Activated CD4-positive, alpha-beta T cell treated with anti-CD3 and anti-CD28 coated beads for 4 hours (primary cell): Measurements from ENCODE around the gene STX8.
A peak's percentile ranks its signal among the peaks of the same experiment; 100 is the strongest.

ENCODE experiments used
- DNase-seq, 2 donors: peaks; one replicate each; pipeline ENCODE4 v3.0.0-alpha.2; 2020

STX8 gene

DNA sequence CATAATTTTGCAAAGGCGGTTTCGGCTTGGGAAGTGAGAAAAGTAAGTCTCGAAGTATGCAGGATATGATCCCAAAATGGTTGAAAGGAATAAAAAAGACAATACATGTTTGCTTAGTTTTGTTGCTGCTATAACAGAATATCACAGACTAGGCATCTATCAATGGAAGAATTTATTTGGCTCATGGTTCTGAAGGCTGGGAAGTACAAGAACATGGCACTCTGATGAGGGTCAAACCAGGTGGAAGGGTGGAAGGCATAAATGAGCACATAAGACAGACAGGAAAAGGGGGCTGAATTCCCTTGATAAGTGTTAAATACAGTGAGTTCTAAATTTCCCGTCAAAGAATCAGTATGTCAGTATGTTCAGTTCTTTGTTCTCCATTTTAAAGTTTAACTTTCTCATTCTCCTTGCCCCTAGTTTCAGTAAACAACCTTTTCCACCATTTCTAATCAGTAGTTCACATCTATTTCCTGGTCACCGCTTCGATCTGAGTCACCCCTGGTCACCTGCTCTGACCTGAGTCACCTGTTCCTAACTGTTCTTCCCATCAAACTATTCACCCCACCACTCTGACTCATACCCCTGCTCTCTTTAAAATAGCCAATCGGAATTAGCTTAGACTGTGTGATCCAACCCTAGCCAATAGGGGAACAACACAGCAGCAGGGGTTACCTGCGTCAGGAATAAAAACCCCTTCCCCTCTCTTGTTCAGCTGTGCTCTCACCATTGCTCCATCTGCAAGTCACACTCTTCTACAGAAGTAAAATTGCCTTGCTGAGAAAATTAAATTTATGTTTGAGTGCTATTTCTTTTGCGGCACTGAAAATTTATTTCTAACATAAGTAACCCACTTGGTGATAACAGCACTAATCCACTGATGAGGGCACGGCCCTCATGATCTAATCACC is 240.8 kb downstream of the STX8 start:
- DNase-seq, result no peak

DNA sequence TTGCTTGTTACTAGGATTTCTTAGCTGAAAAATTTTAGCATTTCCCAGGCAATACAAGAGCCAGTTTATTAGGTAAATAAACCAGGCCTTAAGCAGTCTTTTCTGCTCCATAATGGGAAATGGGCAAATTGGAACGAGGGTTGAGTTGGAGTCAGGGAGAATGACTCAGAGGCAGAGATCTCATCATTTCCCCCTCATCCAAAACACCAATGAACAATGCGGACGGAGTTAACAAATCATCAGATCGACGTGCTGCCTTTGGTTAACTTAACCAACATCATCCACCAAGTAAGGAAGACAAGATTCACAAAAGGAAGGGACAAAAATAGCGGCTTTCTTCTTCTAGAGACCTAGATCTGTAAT is 243.5 kb downstream of the STX8 start:
- no peak for DNase-seq

DNA sequence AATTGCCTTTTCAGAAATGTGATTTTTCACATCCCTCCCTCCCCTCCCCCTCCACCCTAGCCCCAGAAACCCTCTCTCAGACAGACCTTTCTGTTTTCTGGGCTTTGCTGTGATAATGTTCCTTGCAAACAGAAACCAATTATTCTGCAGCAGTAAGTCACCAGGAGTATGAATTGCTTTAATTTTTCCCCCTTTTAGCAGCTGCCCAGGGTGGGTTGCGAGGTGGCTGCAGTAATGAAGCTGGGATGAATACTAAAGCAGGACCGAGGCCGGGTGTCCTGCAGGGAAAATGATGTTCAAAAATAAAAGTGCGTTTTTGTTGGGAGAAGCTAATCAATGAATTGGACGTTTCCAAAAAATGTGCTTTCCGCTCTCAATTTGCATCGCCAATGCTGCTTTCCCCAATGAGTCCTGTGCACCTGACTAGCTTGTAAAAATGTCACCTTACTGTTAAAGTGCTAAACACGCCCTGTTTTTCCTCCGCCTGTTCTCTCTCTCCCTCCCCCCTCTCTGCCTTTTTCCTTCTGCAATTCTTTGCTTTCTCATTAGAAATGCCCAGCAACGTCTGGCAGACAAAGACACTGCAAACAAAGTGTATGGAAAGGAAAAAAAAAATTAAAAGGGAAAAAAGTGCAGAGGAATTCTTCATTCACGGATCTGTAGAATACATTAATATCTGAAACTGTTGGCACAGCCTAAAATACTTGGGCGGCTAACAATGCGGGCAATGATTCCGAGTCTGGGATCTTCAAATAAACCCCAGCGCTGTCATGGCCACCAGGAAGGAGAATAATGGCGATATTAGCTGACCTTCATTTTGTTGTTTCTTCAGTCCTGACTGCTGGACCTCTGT is 244.1 kb downstream of the STX8 start:
- DNase-seq, result no peak

DNA sequence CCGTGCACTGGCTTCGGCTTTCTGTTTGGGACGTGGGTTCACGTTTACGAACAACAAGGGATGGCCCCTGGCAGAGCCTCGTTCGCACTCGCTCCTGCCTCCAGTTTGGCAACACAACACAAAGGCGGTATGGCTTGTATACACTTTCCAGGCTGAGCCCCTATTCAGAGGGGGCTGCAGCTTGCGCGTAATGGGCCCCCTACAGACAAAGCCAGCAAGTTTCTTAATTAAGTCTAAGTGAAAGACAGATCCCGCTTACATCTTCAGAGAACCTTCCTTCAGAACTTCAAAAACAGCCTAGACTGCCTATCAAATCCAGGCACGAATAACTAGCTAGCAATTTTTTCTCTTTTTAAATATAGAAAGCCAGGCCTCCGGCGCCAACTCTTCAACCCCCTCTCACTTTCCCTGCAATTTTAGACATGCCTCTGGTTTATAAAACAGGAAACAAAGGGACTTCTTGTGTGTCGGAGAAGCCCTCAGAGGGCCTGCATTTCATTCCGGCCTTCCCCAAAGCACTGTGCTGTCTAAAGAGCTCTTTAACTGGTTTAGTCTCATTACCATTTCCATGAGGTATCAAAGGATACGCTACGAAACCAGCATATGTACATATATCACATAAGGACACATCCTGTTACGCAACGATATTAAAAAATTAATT is 244.9 kb downstream of the STX8 start:
- DNase-seq, result no peak

DNA sequence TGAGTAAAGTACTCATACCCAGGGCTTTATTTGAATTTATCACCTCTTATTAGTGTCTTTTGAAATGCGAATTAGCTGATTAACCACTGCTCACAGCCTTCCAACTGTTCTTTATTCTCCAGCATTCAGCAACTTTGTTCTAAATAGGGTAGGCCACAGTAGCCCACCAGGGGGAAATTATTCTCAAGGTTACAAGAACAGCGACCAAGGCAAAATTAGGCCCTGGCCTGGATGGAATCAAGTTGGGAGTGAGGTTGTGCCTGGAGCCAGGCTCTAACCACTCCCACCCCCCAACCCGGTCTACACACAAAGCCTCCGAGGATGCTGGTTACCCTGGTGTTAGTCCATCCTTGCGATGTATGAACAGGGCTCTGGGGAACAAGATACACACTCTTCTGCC is 245.5 kb downstream of the STX8 start:
- DNase-seq, result no peak

DNA sequence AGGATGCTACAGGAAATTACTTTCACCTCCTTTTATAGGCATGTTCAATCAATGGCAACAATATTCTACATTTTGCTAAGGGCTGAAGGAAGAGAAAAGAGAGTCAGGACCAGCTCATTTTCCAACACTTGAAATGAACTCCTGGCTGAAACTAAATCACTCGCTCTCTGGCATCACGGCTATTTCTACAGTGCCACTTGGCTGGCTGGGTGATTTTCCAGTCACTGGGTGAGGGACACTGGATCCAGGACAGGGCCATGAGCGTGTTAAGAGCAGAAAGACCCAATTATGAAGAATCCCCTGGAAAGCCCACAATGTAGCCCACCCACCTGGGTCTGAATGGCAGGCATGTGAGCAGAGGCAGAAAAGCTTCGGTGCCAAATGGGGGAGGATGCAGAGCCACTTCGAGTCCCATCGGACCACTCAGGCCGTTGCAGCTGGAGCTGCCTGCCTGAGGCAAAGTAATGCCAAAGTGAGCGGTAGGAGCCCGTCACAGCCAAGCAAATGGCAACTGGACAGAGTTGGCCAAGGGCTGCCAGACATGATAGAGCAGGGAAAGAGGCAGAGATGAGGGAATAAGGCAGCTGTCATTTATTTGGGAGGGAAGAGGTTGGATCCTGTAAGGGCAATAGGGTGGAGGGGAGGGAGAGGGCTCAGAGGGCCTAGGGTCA is 246.2 kb downstream of the STX8 start:
- DNase-seq, result no peak

DNA sequence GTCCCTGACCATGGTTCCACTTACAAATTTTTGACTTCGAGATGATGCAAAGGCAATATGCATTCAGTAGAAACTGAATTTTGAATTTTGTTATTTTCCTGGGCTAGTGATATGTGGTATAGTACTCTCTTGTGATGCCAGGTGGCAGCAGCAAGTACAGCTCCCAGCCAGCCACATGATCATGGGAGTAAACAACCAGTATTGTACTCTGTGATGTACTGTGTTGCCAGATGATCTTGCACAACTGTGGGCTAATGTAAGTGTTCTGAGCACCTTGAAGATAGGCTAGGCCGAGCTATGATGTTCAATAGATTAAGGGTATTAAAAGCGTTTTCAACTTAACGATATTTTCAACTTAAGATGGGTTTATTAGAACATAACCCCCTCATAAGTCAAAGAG is 250.8 kb downstream of the STX8 start:
- DNase-seq, result no peak

DNA sequence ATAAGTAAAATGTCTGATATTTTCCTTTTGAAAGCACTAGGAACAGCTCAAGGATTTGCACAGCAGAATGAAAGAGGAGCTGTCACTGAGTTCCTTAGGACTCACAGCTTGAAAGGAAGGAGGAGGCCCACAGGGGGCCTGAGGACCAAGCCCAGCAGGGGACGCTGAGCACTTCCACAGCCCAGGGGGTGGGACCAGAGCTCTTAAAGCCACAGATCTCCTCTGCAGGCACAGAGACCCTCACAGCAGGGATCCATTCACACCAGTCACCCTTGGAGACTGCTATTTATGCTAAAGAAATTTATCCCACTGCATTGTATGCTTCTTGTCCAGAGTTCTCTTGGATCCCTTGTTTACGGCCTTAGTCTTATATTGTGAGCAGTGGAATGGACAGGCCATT is 253.3 kb downstream of the STX8 start:
- no peak for DNase-seq

DNA sequence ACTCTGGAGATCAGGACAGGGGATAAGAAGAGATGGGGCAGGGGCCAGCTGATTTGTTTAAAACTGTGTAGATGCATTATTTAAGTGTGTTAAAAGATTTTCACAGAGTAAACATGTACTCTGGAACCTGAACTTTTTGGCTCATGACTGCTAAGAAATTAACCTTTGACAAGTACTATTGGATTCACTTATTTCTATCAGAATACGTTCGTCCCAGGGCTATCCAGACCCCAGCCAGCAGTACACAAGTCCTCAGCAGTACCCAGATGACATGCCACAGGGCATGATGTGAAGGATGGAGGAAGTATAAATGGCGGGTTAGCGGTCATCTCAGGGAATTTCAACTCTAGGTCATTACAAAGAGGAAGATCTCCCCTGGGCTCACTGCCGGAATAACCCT is 253.7 kb downstream of the STX8 start:
- DNase-seq, result no peak

DNA sequence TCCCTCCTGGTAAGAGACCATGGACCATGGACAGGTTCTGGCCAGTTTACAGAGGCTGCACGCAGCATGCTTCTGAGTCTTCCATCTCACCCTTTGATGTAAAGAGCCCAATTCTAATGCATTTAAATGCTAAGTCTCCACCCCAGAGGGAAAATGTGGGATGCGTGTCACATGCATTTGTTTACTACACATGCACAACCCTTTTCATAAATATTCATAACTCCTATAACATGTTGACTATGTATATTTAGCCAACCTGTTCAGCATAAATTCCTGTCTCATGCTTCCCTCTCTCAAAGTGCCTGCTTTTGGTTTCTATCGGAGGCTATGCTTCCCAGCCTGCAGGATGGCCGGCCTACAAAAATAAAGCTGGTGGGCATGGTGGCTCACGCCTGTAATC is 260.3 kb downstream of the STX8 start:
- DNase-seq, result no peak

DNA sequence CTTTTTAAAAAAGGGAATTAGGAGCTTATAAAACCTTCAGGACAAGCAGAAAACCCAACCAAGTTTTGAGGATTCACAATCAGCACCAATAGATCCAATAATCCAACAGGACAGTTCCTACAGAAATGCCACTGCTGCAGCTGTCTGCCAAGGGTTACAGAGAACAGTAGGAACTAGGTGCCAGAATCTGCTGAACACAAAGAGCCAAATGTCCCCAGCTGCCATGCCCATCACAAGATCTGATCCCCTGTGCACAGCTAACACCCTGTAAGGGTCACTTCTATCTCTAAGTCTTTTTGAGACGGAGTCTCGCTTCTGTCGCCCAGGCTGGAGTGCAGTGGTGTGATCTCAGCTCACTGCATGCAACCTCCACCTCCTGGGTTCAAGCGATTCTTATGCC is 262.3 kb downstream of the STX8 start:
- no peak for DNase-seq

DNA sequence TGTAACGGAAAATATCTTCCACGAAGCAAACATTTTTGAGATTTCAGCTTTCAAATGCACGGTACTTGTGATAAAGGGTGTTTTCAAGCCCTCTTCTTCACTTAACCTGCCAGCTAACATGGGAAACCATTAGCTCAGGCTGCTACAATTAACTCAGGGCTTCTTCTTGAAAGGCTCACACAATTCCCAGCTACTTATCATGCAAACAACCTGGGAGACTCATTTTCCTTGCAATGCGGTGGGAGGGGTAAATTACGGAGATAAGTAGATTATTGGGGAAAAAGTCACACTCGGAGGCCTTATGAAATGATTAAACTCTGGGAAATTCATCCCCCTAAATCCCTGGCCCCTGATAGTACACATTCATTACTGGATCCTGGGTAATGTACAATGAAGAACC is 266.4 kb downstream of the STX8 start:
- no peak for DNase-seq

DNA sequence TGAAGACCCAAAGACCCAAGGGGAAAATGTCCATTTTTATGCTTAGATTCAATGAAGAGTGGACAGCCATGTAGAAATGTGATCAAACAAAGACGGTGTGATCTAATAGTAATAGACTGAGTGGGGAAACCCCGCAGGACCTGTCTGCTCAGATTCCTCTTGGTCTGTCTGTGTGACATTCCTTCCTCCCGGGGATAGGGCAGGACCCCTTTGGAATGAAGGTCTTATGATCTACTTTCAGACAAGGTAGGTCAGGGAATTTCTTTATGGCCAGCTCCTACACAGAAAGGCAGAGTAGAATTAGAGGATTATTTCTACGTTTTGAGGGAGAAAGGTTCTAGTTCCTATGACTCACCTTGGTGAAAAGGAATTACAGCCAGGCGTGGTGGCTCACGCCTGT is 267.6 kb downstream of the STX8 start:
- no peak for DNase-seq

DNA sequence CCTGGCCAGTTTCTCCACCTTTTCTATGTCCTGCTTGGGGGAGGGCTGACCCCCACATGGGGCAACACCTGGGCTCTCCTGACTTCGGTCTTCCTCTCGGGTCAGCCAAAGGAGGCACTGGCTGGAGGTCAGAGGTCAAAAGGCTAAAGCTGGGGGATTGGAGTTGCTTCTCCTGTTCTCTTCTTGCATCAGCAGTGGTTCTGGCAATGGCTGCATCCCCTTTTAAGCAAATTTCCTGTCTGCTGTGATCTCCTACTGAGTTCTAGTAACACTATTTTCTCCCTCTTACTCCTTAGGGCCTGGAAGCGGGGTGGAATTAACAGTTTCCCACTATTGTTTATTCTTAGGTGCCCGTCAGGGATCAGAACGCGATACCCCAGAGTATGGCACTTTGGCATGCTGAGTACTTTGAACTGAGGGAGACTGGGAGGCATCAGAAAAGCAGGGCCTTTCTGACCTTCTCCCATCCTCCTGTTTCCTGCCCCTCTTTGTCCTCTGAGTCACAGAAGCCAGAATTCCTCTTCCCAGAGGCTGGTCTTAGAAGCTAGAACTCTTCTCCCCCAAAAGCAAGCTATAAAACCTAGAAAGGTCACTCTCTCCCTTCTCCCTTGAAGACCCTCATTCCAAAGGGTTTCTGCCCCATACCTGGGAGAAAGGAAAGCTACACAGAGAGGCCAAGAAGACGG is 268.2 kb downstream of the STX8 start:
- no peak for DNase-seq

DNA sequence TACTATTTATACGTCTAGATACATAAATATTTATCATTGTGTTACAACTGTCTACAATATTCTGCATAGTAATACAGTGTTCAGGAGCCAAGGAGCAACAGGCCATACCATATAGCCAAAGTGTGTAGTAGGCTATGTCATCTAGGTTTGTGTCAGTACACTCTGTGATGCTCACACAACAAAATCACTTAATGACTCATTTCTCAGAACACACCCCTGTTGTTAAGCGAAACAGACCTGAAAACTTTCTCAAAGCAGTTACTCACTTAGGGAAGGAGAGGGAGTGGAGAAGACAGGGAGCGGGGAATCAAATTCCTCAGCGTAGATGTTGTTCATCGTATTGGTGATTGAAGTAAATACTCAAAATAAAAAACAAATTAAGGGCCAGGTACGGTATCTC is 269.5 kb downstream of the STX8 start:
- no peak for DNase-seq

DNA sequence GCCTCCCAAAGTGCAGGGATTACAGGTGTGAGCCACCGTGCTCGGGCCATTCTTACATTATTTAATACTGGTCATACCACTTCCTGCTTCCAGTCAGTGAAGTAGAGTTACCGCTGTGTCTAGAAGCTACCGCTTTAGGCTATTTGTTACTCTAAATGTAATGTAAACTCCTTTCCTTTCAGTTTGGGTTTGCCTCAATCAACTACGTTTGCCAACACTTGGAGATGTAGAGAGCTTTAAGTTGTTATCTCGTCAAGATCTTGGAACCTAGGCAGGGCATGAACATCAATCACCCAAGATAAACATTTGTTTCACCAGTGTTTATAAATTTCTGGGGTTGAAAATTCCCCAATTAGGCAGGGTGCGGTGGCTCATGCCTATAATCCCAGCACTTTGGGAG is 275.9 kb downstream of the STX8 start:
- DNase-seq, result no peak

DNA sequence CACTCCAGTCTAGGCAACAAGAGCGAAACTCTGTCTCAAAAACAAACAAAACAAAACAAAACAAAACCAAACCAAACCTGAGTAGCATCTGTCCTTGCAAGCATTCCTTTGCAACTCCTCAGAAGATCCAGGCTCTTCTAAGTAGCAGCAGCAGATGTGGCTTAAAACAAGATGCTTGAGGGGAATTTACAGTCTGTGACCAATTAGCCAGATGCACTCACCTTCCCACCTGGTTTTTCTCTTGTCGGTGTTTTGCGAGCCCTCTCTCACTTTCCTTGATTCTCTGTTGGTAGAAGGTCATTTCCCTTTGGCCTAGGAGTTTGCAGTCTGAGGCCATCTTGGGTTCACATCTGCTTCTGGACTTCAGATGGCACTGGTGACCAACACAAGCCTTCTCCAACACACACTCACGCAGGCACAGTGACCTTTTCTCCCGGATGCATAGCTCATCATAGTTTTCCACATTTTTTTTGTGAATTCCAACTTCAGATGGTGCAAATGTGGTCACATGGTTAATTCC is 276.8 kb downstream of the STX8 start:
- no peak for DNase-seq

DNA sequence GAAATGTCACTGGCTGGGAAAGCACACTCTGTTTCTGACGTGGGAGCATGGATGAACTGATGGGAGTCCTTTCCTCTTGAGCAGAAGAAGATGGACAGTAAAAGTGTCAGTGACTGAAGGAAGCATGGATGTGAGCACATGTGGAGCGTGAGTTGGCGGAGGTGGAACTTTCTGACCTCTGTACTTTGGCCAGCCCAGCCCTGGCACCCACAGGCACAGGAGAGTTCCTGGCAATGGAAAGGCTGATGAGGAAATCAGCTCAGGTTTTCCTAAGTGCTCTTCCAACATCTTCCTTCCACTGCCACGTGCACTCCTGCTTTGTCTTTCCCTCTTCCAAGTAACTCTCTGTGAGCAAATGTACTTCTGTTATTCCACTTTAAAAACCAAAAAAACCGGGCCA is 277.5 kb downstream of the STX8 start:
- DNase-seq, result no peak

DNA sequence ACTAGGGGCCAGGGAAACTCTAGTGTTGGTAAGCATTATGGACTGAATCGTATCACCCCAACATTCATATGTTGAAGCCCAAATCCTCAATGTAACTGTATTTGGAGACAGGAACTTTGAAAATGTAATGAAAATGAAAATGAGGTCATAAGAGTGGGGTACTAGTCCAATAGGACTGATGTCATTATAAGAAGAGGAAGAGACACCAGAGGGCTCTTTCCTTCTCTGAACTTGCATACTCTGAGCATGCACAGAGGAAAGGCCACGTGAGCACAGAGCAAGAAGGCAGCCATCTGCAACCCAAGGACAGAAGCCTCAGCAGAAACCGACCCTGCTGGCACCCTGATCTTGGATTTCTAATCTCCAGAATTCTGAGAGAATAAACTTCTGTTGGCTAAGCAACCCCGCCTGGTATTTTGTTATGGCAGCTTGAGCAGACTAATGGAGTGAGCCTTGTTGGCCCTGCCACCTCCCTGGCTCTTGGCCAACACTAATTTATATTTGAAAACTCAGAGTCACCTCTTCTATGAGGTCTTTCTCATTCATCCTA is 280.9 kb downstream of the STX8 start:
- no peak for DNase-seq

DNA sequence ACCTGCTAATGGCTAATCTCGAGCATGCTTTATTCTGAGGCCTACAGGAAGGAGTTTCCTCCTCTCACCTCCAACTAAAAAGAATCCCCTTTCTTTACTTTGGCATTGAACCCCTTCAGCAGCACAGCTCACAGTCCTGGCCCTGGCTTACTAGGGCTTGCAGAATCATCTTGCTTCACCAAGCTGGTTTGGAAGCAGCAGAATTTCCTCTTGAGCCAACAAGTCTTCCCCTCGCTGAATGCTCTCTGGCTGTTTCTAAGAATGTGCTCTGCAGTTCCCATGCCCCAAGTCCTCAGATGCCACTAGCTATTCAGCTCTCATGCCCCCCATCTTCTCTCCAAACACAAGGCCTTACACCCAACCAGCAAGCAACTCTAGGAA is 283.1 kb downstream of the STX8 start:
- DNase-seq, result no peak

DNA sequence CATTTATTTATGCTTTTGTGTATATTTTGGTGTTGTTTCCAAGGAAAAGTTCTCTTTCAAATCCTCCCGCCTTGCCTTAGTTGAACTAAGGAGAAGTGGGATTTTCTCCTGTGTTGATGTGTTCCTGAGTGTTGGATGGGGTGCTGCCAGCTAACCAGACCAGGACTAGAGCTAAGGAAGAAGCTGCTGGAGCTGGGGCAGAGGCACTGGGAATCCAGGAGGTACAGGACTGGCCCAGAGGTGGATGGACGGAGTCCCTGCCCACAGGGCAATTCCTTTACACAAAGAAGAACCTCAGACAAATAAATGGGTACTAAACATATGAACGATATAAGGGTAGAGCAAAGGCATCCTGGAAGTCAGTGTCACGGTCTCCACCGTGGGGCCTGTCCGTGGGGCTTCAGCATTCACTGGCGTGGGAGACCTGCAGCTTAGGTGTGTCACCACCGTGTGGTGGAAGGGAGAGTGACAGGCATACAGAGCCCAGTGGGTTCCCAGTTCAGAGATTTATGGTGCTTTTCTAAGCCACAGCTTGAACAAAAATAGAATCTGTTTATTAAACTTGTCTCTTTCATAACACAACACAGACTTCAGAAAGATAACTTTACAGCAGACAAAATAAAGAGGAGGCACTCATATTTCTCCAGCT is 283.6 kb downstream of the STX8 start:
- peak; percentile 10 to 26 for DNase-seq

DNA sequence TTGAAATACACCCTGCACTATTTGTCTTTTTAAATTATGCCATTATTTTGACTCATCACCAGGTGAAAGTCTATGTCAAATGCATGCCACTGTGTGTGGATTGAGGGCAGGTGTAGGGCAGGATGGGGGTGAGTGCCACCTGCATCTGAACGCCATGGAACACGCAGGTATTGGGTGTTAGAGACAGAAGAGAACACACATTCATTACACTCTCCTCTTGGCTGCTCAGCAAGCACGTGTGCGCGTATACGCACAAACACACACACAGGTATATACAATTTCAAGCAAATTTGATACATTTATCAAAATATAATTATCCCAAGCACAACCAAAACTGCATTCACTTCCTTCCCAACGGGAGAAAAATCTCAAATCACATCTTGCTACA is 285.4 kb downstream of the STX8 start:
- DNase-seq, result no peak
